GM18507 (cell line): ENCODE results near the gene ACOT11.
"Not testable (repeated sequence)": the region's sequence is repeated elsewhere in the genome, so short reads cannot be mapped to it uniquely, and the experiment has no call there.

Experiments
- DNase-seq: peaks from one replicate; pipeline ENCODE4 v3.0.0; 2011; ENCODE audit warnings: low read depth; ENCODE audit not compliant: insufficient read length; ENCODE audit errors: extremely low spot score
- FAIRE-seq: peaks from 2 replicates; lab custom pipeline; 2011; peaks lifted over from hg19 to GRCh38; lab: Jason Lieb, UNC

Gene ACOT11

GRCh38 chr1:54624466-54625464 is 76.7 kb downstream of the ACOT11 start:
- FAIRE-seq (no peak), DNase-seq (no peak)

DNA sequence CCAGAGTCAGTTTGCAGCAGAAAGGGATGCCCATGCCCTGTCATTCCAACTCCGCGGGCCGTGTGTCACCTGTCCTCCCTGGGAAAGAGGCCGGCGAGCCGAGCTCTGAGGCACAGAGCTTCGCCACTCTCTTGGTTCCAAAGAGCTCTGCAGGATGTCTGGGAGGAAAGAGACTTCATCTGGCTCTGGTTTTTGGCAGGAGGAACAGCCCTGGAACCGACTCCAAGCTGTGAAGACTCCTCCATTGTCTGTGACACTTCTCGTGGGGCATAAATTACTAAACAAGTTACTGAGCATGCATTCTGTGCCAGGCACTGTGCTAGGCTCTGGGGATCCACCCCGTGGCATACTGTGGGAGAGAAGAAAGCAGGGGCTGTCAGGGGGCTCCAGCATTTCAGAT is 79.2 kb downstream of the ACOT11 start:
- DNase-seq (no peak), FAIRE-seq (no peak)

- not testable (repeated sequence) for DNase-seq, FAIRE-seq
Measured at GRCh38 chr1:54635804-54636203, 87.8 kb downstream of the ACOT11 start.

DNA sequence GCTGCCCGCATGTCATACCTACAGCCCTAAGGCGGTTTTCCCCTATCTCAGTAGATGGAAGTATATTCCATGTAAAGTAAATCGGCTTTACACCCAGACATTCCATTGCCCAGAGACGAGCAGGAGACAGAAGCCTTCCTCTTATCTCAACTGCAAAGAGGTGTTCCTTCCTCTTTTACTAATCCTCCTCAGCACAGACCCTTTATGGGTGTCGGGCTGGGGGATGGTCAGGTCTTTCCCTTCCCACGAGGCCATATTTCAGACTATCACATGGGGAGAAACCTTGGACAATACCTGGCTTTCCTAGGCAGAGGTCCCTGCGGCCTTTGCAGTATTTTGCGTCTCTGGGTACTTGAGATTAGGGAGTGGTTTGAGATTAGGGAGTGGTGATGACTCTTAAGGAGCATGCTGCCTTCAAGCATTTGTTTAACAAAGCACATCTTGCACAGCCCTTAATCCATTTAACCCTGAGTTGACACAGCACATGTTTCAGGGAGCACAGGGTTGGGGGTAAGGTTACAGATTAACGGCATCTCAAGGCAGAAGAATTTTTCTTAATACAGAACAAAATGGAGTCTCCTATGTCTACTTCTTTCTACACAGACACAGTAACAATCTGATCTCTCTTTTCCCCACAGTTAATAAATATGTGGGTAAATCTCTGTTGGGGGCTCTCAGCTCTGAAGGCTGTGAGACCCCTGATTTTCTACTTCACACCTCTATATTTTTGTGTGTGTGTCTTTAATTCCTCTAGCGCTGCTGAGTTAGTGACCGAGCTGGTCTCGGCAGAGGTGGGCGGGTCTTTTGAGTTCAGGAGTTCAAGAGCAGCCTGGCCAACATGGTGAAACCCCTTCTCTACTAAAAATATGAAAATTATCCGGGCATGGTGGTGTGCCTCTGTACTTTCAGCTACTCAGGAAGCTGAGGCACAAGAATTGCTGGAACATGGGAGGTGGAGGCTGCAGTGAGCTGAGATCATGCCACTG is 88.7 kb downstream of the ACOT11 start:
- FAIRE-seq, DNase-seq: not testable (repeated sequence)

- DNase-seq, result no peak
- FAIRE-seq, result no peak
Measured at GRCh38 chr1:54640361-54640760, 92.3 kb downstream of the ACOT11 start.

- FAIRE-seq, result no peak
Measured at GRCh38 chr1:54640863-54641836, 93.1 kb downstream of the ACOT11 start, which contains the start of gene MROH7. TSS of gene MROH7 (plus strand) at chr1:54641786. CDS start at chr1:54652927, 11,141 bp downstream.

GRCh38 chr1:54643736-54644135 is 95.7 kb downstream of the ACOT11 start:
- DNase-seq, result no peak
- FAIRE-seq, result no peak

More at GRCh38 chr1:54640863-54641836, 93.1 kb downstream of the ACOT11 start, which contains the start of gene MROH7:
- DNase-seq, result no peak

GRCh38 chr1:54645806-54646676 is 98.0 kb downstream of the ACOT11 start:
- DNase-seq, result no peak
- no peak for FAIRE-seq

GRCh38 chr1:54649130-54649898 is 101.3 kb downstream of the ACOT11 start:
- no peak for FAIRE-seq

DNA sequence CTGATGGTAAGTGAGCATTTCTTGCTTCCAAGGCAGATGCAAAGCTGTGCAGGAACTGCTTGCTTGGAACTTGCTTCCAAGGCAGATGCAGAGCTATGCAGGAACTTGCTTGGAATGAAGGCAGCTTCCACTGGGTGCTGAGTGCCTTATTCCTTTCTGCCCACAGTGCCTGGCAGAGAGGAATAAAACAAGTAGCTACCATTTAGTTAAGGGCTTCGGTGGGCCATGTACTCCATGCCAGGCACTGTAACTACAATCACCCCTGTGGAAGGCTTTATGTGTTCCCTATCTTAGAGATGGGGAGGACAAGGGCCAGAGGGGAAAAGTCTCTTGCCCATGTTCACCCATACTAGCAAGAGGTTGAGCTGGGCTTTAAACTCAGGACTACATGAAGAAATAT is 101.9 kb downstream of the ACOT11 start:
- FAIRE-seq, result no peak
- no peak for DNase-seq

More at GRCh38 chr1:54649130-54649898, 101.3 kb downstream of the ACOT11 start:
- no peak for DNase-seq

DNA sequence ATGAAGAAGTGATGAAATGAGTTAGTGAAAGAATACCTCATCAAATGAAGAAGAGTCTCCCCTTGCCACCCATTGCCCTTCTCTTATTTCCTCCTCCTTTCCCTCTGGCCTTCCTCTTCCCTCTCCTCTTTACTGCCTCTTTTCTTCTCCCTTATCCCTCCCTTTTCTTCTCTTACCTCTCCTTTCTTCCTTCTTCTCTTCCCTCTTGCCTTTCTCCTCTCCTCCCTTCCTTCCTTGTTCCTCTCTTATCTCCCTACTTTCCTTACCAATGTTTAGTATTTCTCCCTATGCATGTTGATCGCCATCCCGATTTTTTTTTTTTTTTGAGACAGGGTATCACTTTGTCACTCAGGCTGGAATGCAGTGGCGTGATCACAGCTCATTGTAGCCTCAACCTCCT is 102.4 kb downstream of the ACOT11 start:
- FAIRE-seq, result no peak
- no peak for DNase-seq

GRCh38 chr1:54651608-54652007 is 103.6 kb downstream of the ACOT11 start:
- FAIRE-seq, result no peak
- no peak for DNase-seq

GRCh38 chr1:54652168-54652567 is 104.1 kb downstream of the ACOT11 start:
- no peak for FAIRE-seq
- no peak for DNase-seq

DNA sequence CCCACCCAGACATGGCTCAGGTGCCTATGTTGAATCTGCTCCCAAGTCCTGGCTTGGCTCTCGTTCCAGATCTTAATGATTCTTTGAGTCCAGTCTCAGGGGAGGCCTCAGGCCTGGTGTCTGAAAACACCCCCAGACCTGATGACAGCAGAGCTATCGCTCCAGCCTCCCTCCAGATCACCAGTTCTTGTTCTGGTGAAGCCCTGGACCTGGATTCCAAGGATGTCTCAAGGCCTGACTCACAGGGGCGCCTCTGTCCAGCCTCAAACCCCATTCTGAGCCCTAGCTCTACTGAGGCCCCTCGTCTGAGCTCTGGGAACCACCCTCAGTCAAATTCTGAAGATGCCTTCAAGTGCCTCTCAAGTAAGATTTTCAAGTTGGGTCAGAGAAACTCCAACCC is 105.0 kb downstream of the ACOT11 start:
- no peak for DNase-seq
- FAIRE-seq, result no peak

GRCh38 chr1:54658164-54658913 is 110.3 kb downstream of the ACOT11 start:
- DNase-seq (no peak), FAIRE-seq (no peak)
